NCI-H748 (cell line): ENCODE data around the gene MAST3.

Experiments used
- DNase-seq: peaks from one replicate; lab custom pipeline; 2025; ENCODE audit not compliant: unreplicated experiment; lab: John Stamatoyannopoulos, UW

Gene MAST3

DNA sequence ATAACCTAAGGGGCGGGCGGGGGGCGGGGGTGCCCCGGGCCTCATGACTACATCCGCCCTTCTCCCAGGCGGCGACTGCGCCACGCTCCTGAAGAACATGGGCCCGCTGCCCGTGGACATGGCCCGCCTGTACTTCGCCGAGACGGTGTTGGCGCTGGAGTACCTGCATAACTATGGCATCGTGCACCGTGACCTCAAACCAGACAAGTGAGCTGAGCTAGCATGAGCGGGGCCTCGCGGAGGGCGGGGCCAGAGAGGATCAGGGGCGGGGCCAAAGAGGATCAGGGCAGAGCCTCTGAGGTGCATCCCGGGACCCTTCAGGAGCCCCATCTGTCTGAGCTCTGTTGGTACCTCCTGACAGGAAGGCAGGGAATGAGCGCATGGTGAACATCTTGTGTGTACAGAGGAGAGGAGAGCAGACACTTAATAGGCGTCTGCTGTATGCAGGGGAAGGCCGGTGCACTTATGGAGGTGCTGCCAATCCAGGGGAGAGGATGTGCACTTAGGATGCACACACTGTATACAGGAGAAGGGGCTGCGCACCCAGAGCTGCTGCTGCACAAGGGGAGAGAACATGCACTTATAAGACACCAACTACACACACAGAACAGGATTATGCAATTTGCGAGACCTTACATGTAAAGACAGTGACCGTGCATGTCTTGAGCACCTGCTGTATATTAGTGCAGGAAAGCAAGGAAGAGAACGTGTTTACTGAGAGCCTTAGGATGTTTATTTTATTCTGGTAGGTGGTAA, 34.4 kb downstream of the MAST3 start:
- no peak for DNase-seq

- DNase-seq = no peak
Observed at GRCh38 chr19:18135712-18136584, 38.4 kb downstream of the MAST3 start.

DNA sequence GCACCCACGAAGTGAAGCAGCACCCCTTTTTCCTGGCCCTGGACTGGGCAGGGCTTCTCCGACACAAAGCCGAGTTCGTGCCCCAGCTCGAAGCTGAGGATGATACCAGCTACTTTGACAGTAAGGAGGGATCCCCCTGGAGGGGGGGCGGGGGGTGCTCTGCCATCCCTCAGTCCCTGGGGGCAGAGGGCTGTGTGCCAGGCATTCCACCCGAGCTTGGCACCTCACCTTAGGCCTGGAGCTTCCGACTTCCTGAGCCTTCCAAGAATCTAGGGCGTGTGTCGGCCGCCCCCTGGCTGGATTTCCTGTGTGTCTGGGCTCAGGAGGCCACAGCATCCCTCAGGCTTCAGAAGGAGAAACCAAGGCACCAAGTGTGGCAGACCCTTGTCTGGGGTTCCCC, 39.7 kb downstream of the MAST3 start:
- no peak for DNase-seq

DNA sequence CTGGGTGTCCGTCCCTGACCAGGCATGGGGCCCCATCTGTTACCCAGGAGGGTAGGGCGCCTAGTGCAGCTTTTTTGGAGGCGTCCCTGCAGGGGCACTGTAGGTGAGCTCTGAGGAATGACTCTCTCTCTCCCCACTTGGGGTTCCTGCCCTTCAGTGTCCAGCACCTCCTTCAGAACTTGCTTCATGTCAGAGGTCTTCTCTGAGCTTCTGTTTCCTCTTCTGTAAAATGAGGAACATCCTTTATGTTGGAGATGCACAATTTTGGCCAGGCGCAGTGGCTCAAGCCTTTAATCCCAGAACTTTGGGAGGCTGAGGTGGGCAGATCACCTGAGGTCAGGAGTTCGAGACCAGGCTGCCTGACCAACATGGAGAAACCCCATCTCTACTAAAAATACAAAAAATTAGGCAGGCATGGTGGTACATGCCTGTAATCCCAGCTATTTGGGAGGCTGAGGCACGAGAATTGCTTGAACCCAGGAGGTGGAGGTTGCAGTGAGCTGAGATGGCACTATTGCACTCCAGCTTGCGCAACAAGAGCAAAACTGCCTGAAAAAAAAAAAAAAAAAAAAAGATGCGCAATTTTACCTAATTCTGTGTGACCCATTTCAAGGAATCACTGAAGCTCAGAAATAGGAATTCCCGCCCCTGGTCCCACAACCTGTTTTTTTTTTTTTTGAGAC, 40.2 kb downstream of the MAST3 start:
- DNase-seq = no peak

- no peak for DNase-seq
Observed at GRCh38 chr19:18140473-18140872, 42.9 kb downstream of the MAST3 start.

GRCh38 chr19:18141031-18141430, 43.5 kb downstream of the MAST3 start:
- DNase-seq = no peak

GRCh38 chr19:18143902-18144301, 46.3 kb downstream of the MAST3 start:
- no peak for DNase-seq

DNA sequence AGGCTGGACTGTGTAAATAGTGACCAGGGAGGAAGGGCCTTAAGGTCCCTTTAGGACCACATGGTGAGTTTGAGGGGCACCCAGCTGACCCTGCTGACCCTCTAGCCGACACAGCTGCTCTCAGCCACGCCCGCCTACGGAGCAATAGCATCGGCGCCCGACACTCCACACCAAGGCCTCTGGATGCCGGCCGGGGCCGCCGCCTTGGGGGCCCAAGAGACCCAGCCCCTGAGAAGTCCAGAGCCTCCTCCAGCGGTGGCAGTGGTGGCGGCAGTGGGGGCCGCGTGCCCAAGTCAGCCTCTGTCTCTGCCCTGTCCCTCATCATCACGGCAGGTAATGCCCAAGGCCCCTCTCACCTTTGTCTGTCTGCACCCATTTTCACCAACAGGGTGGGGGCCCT, 46.8 kb downstream of the MAST3 start:
- no peak for DNase-seq

GRCh38 chr19:18144906-18145305, 47.3 kb downstream of the MAST3 start:
- DNase-seq = no peak

DNA sequence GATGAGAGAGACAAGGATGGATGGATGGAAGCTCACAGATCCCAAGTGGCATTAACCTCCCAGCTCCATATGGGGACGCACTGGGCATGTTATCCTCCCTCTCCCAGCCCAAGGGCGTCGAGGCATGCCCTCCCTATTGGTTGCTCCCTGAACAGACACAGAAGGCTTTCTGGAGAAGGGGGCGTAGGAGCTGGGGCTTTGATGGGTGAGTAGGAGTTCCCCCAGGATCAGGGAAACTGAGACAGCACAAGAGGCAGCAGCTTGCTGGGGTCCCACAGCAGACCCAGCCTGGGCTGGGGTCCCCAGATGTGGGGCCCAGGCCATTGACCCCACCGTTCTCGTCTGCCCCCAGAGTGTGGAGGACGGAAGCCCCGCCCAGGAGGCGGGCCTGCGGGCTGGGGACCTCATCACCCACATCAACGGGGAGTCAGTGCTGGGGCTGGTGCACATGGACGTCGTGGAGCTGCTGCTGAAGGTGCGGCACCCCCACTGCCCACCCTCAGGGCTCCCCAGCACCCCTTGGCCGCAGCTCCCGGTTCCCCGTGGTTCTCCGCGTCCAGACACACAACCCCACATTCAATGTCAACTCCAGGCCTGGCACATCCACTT, 47.9 kb downstream of the MAST3 start:
- DNase-seq = no peak

- no peak for DNase-seq
Observed at GRCh38 chr19:18147396-18147795, 49.8 kb downstream of the MAST3 start.

DNA sequence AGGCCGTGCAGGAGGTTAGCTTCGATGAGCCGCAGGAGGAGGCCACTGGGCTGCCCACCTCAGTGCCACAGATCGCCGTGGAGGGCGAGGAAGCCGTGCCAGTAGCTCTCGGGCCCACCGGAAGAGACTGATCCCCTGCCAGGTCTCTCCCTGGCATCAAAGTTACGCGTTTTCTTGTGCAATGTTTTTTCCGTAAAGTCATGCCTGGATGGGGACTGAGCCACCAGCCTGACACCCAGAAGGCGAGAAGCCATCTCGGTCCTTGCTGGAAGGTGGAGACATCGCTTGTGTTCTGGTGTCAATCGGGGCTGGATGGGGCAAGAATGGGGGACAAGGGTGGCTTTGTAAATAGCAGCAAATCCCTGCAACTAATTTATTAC, 52.0 kb downstream of the MAST3 start:
- DNase-seq = no peak

DNA sequence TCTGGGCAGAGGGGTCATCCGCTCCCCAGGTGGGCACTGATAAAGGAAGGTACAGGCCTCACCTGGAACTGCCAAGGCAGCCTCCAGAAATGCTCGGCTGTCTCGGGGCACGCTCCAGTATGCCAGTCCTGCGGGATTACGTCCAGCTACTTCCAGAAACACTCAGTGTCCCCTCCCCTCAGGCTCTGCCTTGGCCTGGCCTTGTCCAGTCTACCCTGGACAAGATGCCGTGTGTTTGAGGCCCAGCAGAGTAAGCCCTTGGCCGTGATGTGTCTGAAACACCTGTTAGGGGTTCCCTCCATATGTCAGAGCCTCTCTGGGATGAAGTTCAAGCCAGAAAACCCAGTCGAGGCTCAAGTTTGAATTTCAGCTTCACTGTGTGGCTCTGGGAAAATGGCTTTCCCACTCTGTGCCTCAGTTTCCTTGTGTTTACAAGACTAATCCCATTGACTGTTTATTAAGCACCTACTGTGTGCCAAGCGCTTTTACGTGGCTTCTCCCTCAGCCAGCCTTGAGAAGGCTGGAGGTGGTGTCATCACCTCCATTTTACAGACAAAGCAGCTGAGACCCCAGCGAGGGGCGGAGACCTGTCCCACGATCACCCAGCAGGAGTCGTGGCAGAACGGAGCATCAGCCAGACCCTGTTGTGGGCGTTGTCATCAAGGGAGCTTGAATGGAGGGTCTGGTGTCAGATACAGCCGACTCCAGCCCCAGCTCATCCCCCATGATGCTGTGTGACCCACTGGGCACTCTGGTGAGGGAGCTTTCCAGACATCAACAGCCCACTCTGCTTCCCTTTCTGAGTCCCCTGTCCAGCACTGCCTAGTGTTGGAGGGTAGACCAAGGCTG, 53.4 kb downstream of the MAST3 start:
- no peak for DNase-seq

GRCh38 chr19:18152442-18152816, 54.9 kb downstream of the MAST3 start:
- DNase-seq = peak; percentile 94

- peak; percentile 97 for DNase-seq
Observed at GRCh38 chr19:18152817-18153555, 55.4 kb downstream of the MAST3 start, which contains the start of gene PIK3R2. PIK3R2 (plus strand) TSS chr19:18153163; CDS start chr19:18155880, 2,717 bp downstream.

GRCh38 chr19:18153556-18154134, 56.1 kb downstream of the MAST3 start:
- peak; percentile 11 for DNase-seq

DNA sequence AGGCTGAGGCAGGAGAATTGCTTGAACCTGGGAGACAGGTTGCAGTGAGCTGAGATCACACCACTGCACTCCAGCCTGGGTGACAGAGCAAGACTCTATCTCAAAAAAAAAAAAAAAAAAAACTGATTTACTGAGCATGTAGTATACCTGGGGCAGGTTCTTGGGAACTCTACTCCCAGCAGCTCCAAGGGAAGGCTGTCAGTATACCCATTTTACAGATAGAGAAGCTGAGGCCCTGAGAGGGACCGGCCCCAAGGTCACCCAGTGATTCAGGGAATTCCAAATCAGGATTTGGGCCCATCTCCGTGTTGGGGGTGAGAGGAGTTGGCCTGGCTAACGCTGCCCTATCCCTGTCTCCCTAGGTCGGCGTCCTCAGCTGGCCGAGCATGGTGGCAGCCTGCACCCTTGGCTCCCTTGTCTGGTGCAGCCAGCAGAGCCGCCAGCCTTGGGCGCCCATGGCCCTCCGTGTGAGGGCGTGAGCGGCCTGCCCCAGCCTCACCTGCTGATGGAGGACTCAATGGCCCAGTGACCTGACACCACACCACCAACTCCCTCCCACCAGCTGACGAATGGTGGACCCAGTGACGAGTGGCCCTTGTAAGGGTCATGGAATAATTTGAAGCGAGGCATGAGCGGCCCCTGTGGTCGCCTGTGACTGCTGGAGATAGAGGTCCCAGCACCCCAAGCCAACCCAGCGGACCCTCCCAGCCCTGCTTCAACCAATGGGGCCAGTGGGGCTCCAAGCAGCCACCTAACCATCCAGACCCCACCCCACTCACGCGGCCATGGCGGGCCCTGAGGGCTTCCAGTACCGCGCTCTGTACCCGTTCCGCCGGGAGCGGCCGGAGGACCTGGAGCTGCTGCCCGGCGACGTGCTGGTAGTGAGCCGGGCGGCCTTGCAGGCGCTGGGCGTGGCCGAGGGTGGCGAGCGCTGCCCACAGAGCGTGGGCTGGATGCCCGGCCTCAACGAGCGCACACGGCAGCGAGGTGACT, 57.8 kb downstream of the MAST3 start:
- no peak for DNase-seq

- DNase-seq = no peak
Observed at GRCh38 chr19:18156268-18156667, 58.7 kb downstream of the MAST3 start.
